Femur (tissue), 1 donor: ENCODE measurements around the gene DCP1A.
A peak's percentile ranks its signal among the peaks of the same experiment; 100 is the strongest.
"Not testable (repeated sequence)": the region's sequence is repeated elsewhere in the genome, so short reads cannot be mapped to it uniquely, and the experiment has no call there.

Source experiments
- DNase-seq: peaks from one replicate; pipeline ENCODE4 v3.0.0-alpha.2; 2017

Gene DCP1A

GRCh38 chr3:53261712-53262111 lies 85.6 kb downstream of the DCP1A start:
- no peak for DNase-seq

- DNase-seq, result no peak
Observed at GRCh38 chr3:53260286-53260785, 87.0 kb downstream of the DCP1A start.

- no peak for DNase-seq
Observed at GRCh38 chr3:53259427-53260259, 87.7 kb downstream of the DCP1A start.

DNA sequence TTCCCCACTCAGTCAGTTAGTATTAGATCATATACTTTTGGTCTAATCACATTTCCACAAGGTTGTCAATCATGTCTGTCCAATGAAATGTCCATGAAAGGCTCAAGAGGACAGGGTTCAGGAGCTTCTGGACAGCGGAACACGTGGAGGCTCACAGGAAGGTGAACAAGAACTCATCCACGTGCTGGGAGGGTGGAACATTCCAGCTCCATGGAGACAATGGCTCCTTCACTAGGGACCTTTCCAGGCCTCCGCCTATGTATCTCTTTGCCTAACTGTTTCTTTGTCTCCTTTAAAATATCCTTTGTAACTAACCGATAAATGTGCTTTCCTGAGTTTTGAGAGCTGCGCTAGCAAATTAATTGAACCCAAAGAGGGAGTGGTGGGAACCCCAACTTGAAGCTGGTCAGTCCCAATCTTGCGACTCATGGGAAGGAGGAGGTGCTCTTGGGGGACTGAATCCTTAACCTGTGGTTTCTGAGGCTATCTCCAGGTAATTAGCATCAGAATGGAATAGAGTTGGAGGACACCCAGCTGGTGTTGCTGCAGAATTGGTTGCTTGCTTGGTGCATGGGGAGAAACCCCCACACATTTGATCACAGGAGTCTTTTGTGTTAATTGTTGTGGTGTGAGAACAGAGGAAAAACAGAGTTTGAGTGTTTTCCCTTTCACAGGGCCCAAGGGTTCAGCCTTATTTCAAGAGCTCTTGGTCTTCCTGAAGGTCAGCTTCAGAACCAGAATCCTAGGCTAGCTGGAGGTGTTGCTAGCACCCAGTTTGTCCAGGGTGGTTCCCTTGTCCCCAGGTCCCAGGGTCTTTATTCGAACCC lies 88.5 kb downstream of the DCP1A start:
- no peak for DNase-seq

- no peak for DNase-seq
Observed at GRCh38 chr3:53257465-53257864, 89.9 kb downstream of the DCP1A start.

DNA sequence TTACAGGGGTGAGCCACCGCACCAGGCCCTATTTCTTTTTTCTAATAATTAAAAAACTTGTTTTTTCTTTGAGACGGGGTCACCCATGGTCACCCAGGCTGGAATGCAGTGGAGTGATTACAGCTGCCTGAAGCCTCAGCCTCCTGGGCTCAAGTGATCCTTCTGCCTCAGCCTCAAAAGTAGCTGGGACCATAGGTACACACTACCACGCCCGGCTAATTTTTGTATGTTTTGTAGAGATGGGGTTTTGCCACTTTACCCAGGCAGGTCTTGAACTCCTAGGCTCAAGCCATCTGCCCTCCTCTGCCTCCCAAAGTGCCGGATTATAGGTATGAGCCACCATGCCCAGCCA lies 90.7 kb downstream of the DCP1A start:
- DNase-seq, result no peak

- peak; percentile 92 for DNase-seq
Observed at GRCh38 chr3:53255775-53256703, 91.3 kb downstream of the DCP1A start, which contains the start of gene TKT. TSS of gene TKT (minus strand) at chr3:53256022. CDS start at chr3:53255942, 80 bp downstream.

DNA sequence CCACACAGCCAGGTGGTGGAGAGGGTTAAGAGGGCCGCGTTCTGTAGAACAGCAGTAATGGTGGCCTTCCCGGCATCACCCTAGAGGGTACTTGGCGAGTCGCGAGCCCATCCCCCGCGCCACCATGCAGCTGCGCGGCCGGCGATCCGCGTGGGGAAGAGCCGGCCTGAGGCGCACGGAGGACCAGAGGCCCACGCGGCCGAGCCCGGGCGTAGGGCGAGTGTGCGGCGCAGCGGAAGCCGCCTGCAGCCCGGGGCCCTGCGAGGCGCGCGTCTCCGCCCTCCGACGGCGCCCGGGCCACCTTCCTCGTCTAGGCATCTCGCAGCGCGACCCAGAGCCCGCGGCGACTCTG lies 91.9 kb downstream of the DCP1A start:
- DNase-seq, result peak; percentile 51

DNA sequence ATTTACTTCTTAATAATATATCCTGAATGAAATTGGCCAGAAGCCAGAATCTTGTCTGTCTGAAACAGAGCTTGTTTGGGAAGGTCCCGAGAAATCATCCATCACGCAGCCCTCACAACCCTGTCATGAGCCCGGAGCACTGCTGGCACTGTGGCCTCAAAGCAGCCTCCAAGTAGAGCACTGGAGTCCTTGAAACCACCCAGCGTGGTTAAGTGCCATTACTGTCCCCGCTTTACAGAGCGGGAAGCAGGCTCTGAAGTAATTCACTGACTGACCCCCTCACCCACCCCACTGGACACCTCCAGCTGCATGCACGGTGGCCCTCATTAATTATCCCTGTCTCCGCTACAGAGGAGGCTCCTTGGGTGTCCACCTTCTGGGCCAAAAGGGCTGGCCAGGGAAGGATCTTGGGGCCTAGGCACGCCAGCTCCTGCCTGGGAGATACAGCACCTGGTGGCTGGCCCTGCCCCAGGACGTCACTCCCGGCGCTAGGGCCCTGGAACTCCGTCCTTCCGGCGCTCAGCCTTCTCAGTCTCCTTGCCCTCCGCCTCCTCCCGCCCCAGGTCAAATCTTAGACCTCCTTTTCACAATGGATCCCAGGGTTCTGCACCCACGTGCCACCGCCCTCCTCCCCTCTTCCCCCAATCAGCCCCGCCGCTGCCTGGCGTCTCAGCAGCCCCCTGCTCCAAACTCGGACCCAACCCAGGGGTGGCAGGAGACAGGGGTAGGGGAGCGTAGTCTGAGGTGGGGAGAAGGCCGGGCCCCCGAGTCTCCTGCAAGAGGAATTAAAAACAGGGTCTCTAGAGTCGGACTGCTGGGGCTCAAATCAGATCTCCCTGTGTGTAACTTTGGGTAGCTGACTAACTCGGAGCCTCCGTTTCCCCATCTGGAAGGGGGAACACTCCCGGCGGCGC lies 92.6 kb downstream of the DCP1A start:
- peak; percentile 69 for DNase-seq

DNA sequence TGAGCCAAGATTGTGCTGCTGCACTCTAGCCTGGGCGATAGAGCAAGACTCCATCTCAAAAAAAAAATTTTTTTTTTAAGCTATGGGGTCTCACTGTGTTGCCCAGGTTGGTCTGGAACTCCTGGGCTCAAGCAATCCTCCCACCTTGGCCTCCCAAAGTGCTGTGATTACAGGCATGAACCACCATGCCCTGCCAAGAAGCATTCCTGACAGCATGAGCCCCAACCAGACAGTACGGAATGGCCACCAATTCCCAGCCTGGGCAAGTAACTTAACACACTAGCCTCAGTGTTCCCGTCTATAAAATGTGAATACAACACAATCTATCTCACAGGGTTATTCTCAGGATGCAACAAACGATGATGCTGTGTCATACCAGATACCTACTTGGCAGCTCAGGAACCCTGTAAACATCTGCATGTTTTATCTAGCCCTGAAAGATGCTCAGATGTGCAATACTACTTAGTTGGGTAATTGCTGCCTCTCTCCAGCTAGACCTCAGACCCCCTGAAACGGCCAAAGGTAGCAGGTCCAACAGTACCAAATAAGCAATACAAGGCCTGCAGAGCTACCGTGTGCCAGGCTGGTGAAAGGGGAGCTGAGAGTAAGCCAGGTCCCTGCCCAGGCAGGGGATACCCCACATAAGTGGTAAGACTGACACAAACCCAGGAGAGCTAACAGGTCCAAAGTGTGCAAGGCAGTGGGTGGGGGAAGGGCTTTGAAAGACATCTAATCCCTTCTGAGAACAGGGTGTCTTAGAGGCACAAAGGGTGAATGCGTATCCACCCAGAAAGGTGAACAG lies 93.4 kb downstream of the DCP1A start:
- DNase-seq, result no peak

GRCh38 chr3:53252947-53253322 lies 94.4 kb downstream of the DCP1A start:
- DNase-seq, result not testable (repeated sequence)

DNA sequence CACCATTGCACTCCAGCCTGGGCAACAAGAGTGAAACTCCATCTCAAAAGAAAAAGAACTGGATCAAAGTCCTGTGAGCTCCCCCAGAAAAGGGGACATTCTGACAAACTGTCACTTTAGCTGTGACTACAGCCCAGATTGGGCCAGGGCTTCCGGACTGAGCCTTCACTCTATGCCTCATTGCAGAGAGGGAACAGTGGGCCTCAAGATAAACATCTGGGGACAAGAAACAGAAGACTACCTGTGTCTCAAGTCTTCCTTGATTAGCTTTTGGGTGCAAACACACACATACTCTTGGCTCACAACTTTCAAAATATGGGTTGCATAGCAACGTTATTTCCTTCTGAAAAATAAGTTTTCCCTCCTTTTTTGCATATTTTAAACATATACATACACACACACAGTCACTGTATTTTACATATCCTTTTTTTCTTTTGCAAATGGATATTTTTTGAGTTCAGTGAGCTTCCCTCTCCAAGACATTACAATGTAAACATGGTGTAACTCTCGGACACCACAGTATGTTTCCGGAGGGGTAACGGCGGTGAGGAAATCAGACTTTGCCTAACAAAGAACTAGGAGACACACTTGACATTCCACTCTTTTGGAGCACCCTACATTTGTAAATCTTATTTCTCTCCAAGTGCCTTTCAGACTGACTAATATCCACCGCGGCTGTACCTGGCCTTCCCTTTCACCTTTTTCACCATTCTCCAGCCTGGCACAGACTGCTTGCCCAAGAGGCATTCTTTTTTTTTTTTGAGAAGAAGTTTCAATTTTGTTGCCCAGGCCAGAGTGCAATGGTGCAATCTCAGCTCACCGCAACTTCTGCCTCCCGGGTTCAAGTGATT lies 95.0 kb downstream of the DCP1A start:
- DNase-seq, result no peak

- no peak for DNase-seq
Observed at GRCh38 chr3:53250881-53251605, 96.3 kb downstream of the DCP1A start.

DNA sequence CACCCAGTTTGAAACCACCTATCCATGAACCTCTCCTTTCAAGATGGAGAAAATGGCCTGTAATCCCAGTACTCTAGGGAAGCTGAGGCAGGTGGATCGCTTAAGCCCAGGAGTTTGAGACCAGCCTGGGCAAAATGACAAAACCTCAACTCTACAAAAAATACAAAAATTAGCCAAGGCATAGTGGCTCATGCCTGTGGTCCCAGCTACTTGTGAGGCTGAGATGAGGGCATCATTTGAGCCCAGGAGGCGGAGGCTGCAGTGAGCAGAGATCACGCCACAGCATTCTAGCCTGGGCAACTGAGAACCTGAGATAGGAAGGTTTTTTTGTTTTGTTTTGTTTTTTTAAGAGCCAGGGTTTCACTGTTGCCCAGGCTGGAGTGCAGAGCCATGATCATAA lies 96.9 kb downstream of the DCP1A start:
- no peak for DNase-seq

DNA sequence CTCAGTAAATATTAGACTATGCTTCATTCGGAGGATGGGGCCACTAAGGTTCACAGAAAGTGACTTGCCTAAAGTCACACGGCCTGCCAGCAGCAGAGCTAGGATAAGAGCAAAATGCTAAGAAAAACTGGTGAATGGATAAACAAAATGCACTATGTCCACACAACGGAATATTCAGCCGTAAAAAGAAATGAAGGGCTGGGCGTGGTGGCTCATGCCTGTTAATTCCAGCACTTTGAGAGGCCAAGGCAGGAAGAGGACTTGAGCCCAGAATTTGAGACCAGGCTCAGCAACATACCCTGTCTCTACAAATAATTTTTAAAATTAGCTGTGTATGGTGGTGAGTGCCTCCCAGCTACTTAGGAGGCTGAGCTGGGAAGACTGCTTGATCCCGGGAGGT lies 99.2 kb downstream of the DCP1A start:
- DNase-seq, result no peak

DNA sequence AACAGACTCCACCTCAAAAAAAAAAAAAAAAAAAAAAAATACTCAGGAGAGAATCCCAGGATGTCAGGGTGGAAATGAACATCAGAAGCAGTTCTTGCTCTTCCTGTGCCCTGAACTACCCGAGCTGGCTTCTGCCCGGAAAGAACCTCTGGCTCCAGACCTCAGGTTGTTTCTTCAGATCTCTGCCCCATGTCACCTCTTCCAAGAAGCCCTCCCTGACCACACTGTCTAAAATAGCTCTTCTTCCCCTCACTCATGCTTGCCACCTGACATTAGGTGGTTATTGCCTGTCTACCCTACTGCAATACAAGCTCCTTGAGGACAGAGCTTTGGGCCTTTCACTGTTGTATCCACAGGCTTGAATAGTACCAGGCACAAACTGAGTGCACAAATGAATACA lies 99.7 kb downstream of the DCP1A start:
- DNase-seq, result peak; percentile 5

DNA sequence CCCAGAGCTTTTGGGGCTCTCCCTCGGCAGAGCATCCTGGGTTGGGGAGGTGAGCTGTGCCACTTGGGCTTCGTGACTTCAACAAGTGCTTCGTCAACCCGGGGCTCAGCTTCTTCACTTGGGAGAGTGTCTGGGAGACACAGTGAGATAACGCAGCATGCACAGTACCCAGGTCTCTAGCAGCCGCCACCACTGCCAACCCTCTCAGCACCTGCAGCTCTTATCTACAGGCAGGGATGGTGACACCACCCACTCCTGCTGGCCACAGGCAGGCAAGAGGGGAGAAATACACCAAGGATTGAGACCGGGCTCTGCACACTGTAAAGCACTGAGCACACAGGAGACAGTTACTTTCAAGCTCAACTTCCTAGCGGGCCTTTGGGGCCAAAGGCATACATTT lies 103.1 kb downstream of the DCP1A start:
- no peak for DNase-seq

- no peak for DNase-seq
Observed at GRCh38 chr3:53243785-53244184, 103.6 kb downstream of the DCP1A start.

GRCh38 chr3:53243165-53243564 lies 104.2 kb downstream of the DCP1A start:
- no peak for DNase-seq
